Fibroblast of villous mesenchyme (primary cell): ENCODE data around the gene PRR7. TPM values are rescaled to one million over a fixed set of nuclear protein-coding genes. Genes with fewer than 3 reads are reported as not detected.

Experiments used
- DNase-seq: peaks from one replicate; pipeline ENCODE4 v3.0.0-alpha.2; 2010; ENCODE audit warnings: low read depth
- H3K4me3 ChIP-seq: 2 replicates; pipeline ENCODE4 v1.5.1; 2011; ENCODE audit warnings: low read depth, mild to moderate bottlenecking, low read length
- CTCF ChIP-seq: IDR thresholded peaks from 2 replicates; pipeline ENCODE4 v1.5.1; 2012; ENCODE audit warnings: low read depth, mild to moderate bottlenecking, low read length; ENCODE audit not compliant: insufficient read depth
- total RNA-seq: library from RNA; depleted of rRNA; stranded (reverse); fragments of >200 nt; gene quantifications from 2 replicates; pipeline ENCODE4 v1.2.3, GENCODE V29; 2012

PRR7 gene
- total RNA-seq, 1 donor = 4.7 TPM

DNA sequence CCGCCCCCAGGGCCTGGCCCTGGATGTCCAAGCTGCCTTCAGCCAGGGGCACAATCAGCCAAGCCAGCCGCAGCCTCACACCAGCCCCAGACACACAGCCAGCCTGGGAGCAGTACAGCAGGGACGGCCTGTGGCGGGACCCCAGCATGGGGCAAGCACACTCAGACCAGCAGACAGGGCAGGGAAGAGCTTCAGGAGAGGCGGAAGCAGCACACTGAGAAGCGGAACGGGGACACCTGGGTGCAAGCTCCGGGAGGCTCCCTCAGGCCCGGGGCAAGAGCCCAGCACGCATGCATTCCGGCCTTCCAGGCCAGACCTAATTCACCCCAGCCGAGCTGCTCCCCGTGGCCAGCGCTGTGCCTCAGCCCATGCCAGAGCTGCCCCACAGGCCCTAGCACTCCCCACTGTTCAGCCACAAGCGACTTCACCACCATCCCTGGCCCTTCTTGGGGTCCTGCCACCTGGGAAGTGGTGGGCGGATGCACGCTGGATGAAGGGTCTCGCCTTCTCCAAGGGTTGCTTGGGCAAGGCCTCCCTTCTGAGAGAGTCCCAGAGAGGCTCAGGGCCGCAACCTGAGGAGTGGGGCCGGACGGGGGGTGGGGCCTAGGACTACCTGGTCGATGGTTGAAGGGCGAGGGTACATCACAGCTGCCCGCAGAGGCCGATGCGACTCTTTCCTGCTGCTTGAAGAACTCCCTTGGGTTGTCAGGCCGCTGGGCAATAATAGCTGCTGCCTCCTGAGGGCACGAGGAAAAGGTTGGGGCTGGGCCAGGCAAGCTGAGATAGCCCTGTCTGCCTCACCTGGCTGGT is 13.4 kb downstream of the PRR7 start:
- H3K4me3 ChIP-seq = no peak overlapping the region
- no peak for DNase-seq
- TF ChIP-seq CTCF = no peak

DNA sequence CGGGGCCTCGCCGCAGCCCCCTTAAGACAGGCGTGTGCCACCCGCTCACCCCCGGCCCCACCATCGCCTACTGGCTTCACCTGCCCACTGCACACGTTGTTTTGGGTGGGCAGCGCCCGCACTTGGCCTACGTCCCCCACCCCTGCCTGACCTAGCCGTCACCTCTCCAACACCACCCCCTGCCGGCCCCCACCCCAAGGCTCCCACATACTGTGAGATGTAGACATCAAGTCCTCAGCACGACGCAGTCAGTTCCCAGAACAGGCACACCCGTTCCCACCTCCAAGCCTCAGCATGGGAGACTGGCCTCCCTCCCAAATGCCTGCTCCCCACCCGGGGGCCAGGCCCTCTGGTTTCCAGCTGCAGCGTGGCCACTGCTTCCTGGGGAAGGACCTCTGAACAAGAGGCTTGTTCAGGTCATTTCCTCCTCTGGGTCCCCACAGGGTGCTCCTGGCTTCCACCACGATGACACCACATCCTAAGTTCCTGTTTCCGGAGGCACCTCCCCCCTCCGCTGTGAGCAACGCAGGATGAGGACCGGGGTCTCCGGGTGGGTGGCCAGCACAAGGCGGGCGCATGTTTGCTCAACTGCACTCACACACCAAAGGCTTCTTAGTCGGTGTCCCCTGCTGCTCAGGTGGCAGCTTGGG is 15.5 kb downstream of the PRR7 start:
- TF ChIP-seq CTCF = no peak
- DNase-seq = no peak
- H3K4me3 ChIP-seq = no peak overlapping the region

GRCh38 chr5:177465044-177465443 is 18.4 kb downstream of the PRR7 start:
- no peak for TF ChIP-seq CTCF
- no peak for DNase-seq

GRCh38 chr5:177466861-177467260 is 20.2 kb downstream of the PRR7 start:
- no peak for DNase-seq
- no peak for TF ChIP-seq CTCF
- no peak overlapping the region for H3K4me3 ChIP-seq

More at GRCh38 chr5:177465044-177465443, 18.4 kb downstream of the PRR7 start:
- H3K4me3 ChIP-seq = no peak overlapping the region

- no peak for DNase-seq
- H3K4me3 ChIP-seq = no peak overlapping the region
- no peak for TF ChIP-seq CTCF
These were observed 20.8 kb downstream of the PRR7 start for GRCh38 chr5:177467436-177467835.

GRCh38 chr5:177468329-177468684 is 21.7 kb downstream of the PRR7 start:
- no peak for TF ChIP-seq CTCF
- DNase-seq = no peak
- no peak overlapping the region for H3K4me3 ChIP-seq
